Renal cortex interstitium (tissue), 11 donors: Measurements from ENCODE around the gene OTUB2. TPM values are rescaled to one million over a fixed set of nuclear protein-coding genes. Genes with fewer than 3 reads are reported as not detected.

Source experiments
- DNase-seq, 11 donors: peaks; one replicate each; pipeline ENCODE4 v3.0.0-alpha.2; 2013; ENCODE audit warnings: low read depth in 9 of 11, low spot score in 4 of 11; ENCODE audit errors: extremely low read depth in 1 of 11
- polyA plus RNA-seq, 3 donors: library from polyadenylated mRNA; unstranded; fragments of 120-200 nt; gene quantifications; one replicate each; pipeline ENCODE4 v1.2.1, GENCODE V29; 2013; ENCODE audit not compliant: insufficient read length in 3 of 3

The OTUB2 gene
- polyA plus RNA-seq, 3 donors = 4.2 to 4.5 (median 4.4) TPM

- no peak for DNase-seq
Observed at GRCh38 chr14:94031883-94032279, 5.7 kb downstream of the OTUB2 start.

- no peak for DNase-seq
Observed at GRCh38 chr14:94034886-94035285, 8.7 kb downstream of the OTUB2 start.

- DNase-seq = peak in 4 of 11 donors; percentile 29 to 45 (median 30)
Observed at GRCh38 chr14:94036313-94037167, 10.4 kb downstream of the OTUB2 start.

GRCh38 chr14:94037954-94038353 is 11.8 kb downstream of the OTUB2 start:
- DNase-seq = no peak

GRCh38 chr14:94038510-94038909 is 12.4 kb downstream of the OTUB2 start:
- DNase-seq = no peak

GRCh38 chr14:94038921-94039629 is 12.9 kb downstream of the OTUB2 start:
- no peak for DNase-seq

GRCh38 chr14:94040247-94040646 is 14.1 kb downstream of the OTUB2 start:
- no peak for DNase-seq

GRCh38 chr14:94040796-94041195 is 14.7 kb downstream of the OTUB2 start:
- DNase-seq = no peak

- DNase-seq = no peak
Observed at GRCh38 chr14:94041551-94042346, 15.6 kb downstream of the OTUB2 start.

GRCh38 chr14:94042433-94043091 is 16.4 kb downstream of the OTUB2 start:
- no peak for DNase-seq

- no peak for DNase-seq
Observed at GRCh38 chr14:94043111-94043755, 17.1 kb downstream of the OTUB2 start.

- no peak for DNase-seq
Observed at GRCh38 chr14:94043756-94044475, 17.8 kb downstream of the OTUB2 start.

- no peak for DNase-seq
Observed at GRCh38 chr14:94044476-94045091, 18.4 kb downstream of the OTUB2 start.

GRCh38 chr14:94045101-94045500 is 19.0 kb downstream of the OTUB2 start:
- DNase-seq = no peak

- DNase-seq = no peak
Observed at GRCh38 chr14:94045563-94046345, 19.6 kb downstream of the OTUB2 start.

GRCh38 chr14:94046696-94047250 is 20.6 kb downstream of the OTUB2 start:
- no peak for DNase-seq

- no peak for DNase-seq
Observed at GRCh38 chr14:94047581-94047980, 21.4 kb downstream of the OTUB2 start.
